Measurements from ENCODE around the gene M1AP.

M1AP gene

GRCh38 chr2:74527741-74528140 is 120.4 kb downstream of the M1AP start:
- no peak for DNase-seq (ENCODE audit: low read depth in 2 of 2, low spot score in 1 of 2)

- DNase-seq (ENCODE audit: low read depth in 2 of 2, low spot score in 1 of 2) = no peak
Observed at GRCh38 chr2:74526649-74527230, 121.4 kb downstream of the M1AP start.

GRCh38 chr2:74525717-74526648 is 122.1 kb downstream of the M1AP start, which contains the start of gene DQX1:
Gene DQX1 (minus strand): TSS chr2:74526231. CDS start chr2:74525729, 502 bp downstream.
- no peak for DNase-seq (ENCODE audit: low read depth in 2 of 2, low spot score in 1 of 2)

- no peak for DNase-seq (ENCODE audit: low read depth in 2 of 2, low spot score in 1 of 2)
Observed at GRCh38 chr2:74524955-74525716, 123.0 kb downstream of the M1AP start.

DNA sequence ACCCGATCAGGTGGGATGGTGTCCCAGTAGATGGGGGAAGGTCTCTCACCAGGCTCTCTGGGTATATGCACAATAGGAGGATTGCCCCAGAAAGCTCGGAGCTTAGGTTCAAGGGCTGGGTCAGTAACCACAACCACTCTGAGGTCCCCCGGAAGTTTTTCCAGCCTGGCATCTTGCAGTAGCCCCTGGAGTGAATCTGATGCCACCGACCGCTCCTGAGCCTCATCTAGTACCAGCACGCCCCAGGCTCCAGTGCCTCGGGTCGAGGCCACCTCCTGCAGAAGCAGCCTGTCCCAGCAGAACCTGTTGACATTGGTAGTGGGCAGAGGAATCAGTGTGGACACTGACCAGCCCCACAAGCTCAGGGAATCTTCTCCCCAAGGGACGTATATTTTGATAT is 124.1 kb downstream of the M1AP start:
- no peak for DNase-seq (ENCODE audit: low read depth in 2 of 2, low spot score in 1 of 2)

DNA sequence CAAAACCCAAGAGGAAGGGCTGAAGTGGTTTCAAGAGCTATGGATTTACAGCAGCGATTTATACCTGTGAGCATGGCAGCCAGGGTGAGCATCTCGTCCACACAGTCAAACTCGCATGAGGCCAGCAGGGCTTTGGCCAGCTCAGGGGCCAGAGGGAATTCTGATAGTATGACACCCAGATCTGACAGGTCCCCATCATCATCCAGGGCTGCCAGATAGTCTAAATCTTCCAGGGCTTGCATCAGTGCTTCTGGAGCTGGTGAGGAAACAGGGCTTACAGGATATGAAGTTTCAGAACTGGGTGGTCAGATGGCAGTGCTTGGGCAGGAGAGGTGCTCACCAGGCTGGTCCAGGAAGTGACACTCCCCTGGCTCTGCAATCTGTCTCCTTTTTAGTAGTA is 125.6 kb downstream of the M1AP start:
- no peak for DNase-seq (ENCODE audit: low read depth in 2 of 2, low spot score in 1 of 2)

GRCh38 chr2:74516650-74517049 is 131.5 kb downstream of the M1AP start:
- no peak for DNase-seq (ENCODE audit: low read depth in 2 of 2, low spot score in 1 of 2)

- peak; percentile 47 to 57 for DNase-seq (ENCODE audit: low read depth in 2 of 2, low spot score in 1 of 2)
Observed at GRCh38 chr2:74515981-74516633, 132.0 kb downstream of the M1AP start.

GRCh38 chr2:74515271-74515980 is 132.7 kb downstream of the M1AP start:
- DNase-seq (ENCODE audit: low read depth in 2 of 2, low spot score in 1 of 2) = no peak

GRCh38 chr2:74514368-74515270 is 133.5 kb downstream of the M1AP start, which contains the start of gene TLX2:
Gene TLX2 (plus strand): TSS chr2:74514450. CDS start chr2:74514807, 357 bp downstream.
- no peak for DNase-seq (ENCODE audit: low read depth in 2 of 2, low spot score in 1 of 2)

DNA sequence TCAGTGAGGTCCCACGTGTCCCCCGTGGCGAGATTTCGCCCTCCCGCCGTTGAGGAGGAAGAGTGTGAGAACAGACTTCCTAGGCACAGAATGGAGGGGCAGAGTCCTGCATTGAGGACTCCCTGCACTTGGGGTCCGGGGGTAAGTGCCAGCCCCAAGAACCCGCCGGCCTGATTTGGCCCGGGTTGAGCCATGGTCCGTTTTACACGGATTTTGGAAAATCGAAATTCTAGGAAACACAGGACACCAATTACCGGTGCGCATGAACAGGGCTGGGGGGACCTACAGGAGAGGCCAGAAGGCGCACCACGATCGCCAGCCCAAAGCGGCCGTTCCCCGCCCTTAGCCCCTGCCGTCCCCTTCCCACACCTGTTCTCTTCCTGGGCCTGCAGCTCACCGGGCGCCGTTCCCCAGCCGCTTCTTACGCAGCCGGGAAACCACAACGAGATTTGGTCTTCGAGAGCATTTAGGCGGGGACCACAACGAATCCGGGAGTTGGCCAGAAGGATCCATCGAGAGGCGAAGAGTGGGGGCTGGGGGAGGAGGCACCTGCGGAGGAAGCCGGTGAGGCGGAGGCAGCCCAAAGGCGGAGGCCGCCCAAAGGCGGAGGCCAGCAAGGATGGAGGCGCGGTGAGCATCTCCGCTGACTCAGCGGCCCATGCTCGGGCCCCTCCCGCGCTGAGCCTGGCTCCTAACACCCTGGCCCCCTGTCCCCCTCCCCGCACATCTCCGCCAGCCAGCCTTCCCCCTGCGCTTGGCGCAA is 134.3 kb downstream of the M1AP start:
- DNase-seq (ENCODE audit: low read depth in 2 of 2, low spot score in 1 of 2) = no peak

DNA sequence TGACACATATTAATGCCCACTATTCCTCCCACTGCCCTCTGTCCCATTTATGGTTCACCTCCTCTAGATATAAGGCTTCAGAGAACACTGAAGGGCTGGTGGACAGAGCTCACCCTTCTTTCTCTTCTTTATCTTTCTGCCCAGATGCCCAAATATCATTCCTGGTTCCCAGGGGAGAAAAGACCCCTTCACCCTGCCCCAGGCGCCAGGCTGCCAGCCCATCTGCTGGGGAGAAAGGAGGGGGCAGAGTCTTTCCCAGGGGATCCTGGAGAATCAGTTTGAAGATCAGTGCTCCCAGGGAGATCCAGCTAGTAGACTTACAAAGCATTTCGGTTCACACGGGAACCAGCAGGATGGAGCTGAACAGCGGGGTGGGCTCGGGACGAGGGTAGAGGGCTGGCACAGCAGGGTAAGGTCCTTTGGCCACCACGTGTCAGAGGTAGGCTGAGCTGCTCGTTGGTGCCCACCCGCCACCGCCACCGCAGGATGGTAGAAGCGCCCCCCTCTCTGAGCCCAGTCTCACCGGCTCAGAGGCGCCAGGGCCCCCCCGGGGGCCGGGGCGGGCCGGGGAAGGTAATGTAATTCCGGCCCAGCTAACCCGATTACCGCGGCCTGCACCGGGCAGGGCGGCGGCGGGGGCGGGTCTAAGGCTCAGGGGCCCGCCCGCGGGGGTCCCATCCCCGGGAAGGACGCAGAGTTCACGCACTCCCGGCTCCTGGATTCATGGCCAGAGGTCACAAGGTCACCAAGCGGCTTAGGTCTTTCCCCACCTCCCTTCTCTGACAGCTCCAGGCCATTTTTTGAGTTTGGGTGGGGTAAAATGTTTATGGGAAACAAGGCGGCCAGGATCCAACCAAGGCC is 135.2 kb downstream of the M1AP start:
- DNase-seq (ENCODE audit: low read depth in 2 of 2, low spot score in 1 of 2) = no peak

GRCh38 chr2:74511104-74511989 is 136.8 kb downstream of the M1AP start:
- DNase-seq (ENCODE audit: low read depth in 2 of 2, low spot score in 1 of 2) = no peak

- no peak for DNase-seq (ENCODE audit: low read depth in 2 of 2, low spot score in 1 of 2)
Observed at GRCh38 chr2:74510272-74510671, 137.9 kb downstream of the M1AP start.

DNA sequence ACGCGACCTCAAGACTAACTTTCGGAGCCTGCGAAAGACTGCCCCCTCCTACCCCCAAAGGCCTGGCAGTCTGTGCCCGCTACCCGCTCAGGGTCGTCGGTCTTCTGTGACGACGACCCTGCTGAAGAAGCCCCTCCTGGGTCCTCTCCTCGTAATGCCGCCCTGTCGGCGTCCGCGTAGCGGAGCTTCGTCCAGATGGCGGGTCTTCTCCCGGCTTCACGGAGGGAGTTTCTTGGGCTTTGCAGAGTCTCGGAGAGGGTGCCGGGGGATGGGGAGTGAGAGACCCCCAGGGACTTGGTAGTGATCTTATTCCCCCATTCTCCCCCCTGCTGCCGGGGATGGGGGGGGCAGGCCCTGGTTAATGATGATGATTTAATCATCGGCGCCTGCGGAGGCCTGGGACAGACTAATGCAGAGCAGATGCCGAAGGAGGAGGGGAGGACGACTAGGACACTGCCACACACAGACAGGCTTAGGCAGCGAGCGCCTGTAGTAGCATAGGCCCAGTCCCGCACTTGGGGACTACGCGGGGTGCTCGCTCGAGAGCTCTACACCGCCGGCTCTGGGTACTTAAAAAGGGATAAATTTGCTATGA is 140.1 kb downstream of the M1AP start:
- no peak for DNase-seq (ENCODE audit: low read depth in 2 of 2, low spot score in 1 of 2)

Data from stimulated activated CD8-positive, alpha-beta memory T cell treated with anti-CD3 and anti-CD28 coated beads, Interleukin-4, amount 100 ng/mL, for 4 hours (primary cell).